Inflammatory macrophage treated with lipopolysaccharide for 1 hour (primary cell): Measurements from ENCODE around the gene TAOK2.

Source experiments
- DNase-seq, 2 donors: peaks; one replicate each; pipeline ENCODE4 v3.0.0-alpha.2; 2020 to 2022

Gene TAOK2

DNA sequence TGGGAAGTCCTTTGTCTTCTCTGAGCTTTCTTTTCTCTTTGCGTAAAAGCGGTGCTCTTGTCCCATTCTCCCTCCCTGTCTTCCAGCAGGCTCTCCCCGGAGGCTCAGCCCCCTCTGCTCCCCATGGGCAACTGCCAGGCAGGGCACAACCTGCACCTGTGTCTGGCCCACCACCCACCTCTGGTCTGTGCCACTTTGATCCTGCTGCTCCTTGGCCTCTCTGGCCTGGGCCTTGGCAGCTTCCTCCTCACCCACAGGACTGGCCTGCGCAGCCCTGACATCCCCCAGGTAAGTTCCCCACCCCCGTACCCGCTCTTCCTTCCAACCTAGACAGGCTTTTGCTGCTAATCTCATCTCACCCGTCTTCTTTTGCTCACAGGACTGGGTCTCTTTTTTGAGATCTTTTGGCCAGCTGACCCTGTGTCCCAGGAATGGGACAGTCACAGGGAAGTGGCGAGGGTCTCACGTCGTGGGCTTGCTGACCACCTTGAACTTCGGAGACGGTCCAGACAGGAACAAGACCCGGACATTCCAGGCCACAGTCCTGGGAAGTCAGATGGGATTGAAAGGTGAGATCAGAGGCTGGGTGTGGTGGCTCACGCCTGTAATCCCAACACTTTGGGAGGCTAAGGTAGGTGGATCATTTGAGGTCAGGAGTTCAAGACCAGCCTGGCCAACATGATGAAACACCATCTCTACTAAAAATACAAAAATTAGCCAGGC, 10.5 kb upstream of the TAOK2 start:
- no peak for DNase-seq

GRCh38 chr16:29968205-29968604, 5.5 kb upstream of the TAOK2 start:
- no peak for DNase-seq

DNA sequence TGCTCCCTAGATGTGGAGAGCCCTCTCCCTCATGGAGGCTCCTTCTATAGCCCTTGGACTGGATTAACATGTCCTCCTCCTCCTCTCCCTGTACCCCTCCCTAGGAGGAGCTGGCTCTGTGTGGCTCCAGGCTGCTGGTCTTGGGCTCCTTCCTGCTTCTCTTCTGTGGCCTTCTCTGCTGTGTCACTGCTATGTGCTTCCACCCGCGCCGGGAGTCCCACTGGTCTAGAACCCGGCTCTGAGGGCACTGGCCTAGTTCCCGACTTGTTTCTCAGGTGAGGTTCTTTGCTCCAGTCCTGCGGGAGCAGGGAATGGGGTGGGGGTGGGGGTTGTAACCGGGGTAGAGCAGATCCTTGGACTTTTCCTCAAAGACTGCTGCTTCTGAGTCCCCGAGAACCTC, 2.4 kb upstream of the TAOK2 start:
- no peak for DNase-seq

DNA sequence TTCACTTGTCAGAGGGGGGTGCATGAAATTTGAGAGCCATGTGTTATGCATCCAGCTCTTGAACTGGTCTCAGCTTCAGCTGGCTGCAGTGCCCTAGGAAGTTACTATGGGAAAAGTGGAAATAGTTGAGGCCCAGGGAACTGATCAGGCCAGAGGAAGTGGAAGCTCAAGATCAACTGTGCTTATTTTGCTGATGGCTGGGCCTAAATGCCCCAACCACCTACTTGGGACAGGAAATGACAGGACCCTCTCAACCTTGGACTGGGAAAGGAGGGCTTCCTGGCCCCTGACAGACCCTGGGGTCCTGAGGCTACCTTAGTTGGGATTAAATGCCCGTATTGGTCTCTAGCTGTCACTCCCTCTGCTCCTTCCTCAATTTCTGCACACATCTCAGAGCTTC, 1.2 kb upstream of the TAOK2 start:
- DNase-seq = no peak

GRCh38 chr16:29972992-29973383, 680 bp upstream of the TAOK2 start:
- no peak for DNase-seq

- peak; percentile 60 to 68 for DNase-seq
These were observed 844 bp downstream of the TAOK2 start for GRCh38 chr16:29974291-29975133.

- no peak for DNase-seq
These were observed 1.5 kb downstream of the TAOK2 start for GRCh38 chr16:29975134-29975538.

- DNase-seq = no peak
These were observed 2.3 kb downstream of the TAOK2 start for GRCh38 chr16:29975811-29976511.

DNA sequence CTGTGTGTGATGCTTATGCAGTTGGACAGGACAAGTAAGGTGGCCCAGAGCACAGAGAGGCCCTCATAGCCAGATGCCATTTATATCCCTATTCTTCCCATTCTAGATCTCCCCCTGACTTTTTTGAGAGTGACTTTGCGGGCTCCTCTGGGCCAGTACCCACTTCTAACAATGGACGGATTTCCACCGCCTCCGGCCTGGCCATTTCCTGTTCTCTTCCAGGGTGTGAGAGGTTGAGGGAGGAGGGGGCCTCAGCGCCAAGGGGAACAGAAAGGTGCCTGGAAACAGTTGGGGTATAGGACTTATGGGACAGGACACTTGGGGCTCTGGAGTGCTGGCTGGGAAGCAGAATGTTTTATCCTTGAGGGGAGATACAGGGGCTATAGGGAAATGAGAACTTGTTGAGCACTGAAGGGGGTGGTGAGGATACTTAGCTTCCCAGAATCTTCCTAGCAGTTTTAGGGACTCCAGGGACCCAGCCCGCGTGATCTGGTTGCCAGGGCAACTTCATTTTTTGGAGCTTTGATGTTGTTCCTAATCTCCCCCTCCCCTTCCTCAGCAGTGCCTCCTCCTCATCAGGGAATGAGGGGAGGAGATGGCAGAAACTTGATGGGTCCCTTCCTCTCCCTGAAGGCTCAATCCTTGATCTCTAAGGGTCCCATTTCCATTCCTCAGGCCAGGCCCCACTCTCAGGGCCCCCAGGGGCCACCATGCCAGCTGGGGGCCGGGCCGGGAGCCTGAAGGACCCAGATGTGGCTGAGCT, 3.6 kb downstream of the TAOK2 start:
- no peak for DNase-seq

DNA sequence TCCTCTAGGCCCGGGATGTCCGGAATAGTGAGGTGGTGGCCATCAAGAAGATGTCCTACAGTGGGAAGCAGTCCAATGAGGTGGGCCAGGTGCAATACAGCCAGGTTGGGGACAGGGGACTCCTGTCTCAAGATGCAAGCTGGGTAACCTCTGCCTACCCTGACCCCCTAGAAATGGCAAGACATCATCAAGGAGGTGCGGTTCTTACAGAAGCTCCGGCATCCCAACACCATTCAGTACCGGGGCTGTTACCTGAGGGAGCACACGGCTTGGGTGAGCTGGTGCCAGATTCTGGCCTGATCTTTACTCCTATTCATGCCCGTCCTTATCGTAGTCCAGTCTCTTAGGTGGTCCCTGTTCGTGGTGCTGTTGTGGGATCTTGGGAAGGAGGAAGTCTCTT, 4.4 kb downstream of the TAOK2 start:
- no peak for DNase-seq

DNA sequence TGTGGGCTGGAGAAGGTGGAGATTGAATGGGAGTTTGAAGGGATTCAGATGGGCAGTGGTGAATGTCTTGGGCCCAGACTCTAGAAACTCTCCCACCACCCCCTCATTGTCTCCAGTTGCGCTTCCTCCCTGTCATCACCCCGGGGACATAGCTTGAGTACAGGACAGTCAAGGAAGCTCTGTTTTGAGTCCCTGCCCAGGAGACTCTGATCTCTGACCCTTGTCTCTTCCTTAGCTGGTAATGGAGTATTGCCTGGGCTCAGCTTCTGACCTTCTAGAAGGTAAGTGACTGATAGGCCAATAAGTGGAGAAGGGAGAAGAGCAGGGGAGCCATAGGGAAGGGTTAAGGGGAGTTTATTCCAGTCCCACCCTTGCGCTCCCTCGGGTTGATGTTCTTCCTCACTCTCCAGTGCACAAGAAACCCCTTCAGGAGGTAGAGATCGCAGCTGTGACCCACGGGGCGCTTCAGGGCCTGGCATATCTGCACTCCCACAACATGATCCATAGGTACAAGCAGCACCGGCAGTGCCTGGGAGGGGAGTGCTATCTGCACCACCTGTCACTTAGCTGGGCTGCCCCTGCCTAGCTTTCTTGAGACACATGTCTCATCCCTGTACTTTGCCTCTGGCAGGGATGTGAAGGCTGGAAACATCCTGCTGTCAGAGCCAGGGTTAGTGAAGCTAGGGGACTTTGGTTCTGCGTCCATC, 5.0 kb downstream of the TAOK2 start:
- DNase-seq = no peak

DNA sequence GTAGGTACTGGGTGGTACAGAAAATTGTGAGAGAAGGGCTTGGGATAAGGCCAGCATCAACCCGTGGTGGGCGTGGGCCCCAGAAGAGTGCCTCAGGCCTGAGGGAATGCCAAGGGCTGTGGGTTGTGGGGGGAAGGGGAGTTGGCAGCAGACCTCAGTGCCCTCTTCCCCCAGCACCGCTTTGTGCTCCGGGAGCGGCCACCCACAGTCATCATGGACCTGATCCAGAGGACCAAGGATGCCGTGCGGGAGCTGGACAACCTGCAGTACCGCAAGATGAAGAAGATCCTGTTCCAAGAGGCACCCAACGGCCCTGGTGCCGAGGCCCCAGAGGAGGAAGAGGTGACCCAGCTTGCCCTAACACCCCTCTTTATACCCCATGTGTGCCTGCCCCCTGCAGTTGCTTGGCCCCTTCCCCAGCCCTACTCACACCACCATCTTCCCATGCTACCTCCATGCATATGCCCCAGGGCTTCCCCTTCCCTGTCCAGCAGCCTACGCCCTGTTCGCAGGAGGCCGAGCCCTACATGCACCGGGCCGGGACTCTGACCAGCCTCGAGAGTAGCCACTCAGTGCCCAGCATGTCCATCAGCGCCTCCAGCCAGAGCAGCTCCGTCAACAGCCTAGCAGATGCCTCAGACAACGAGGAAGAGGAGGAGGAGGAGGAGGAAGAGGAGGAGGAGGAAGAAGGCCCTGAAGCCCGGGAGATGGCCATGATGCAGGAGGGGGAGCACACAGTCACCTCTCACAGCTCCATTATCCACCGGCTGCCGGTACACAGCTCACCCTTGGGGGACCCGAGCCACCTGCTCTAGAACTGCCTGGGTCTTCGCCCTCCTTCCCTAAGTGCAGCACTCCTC, 9.1 kb downstream of the TAOK2 start:
- DNase-seq = no peak

- DNase-seq = no peak
These were observed 9.9 kb downstream of the TAOK2 start for GRCh38 chr16:29983420-29984136.

GRCh38 chr16:29984137-29984763, 10.6 kb downstream of the TAOK2 start:
- DNase-seq = no peak

DNA sequence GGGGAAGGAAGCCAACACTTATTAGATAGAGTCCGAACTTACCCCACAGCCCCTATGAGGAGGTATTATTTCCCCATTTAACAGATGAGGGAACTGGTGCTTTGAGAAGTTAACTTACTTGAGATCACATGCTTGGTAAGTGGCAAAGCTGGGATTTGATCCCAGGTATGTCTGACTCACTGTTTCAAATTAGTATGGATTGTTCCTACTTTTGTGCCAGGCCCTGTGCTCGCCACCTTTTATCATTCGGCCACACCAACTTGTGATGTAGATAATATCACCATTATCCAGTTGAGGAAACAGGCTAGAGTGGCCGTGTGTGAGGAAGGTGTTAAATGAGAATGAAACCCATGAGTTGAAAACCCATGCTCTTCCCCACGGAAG, 11.1 kb downstream of the TAOK2 start:
- DNase-seq = no peak

DNA sequence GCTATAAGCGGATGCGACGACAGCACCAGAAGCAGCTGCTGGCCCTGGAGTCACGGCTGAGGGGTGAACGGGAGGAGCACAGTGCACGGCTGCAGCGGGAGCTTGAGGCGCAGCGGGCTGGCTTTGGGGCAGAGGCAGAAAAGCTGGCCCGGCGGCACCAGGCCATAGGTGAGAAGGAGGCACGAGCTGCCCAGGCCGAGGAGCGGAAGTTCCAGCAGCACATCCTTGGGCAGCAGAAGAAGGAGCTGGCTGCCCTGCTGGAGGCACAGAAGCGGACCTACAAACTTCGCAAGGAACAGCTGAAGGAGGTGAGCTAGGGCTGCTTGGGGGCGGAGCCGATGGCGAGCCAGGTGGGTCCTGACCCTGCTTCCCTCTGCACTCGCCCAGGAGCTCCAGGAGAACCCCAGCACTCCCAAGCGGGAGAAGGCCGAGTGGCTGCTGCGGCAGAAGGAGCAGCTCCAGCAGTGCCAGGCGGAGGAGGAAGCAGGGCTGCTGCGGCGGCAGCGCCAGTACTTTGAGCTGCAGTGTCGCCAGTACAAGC, 11.7 kb downstream of the TAOK2 start:
- no peak for DNase-seq

DNA sequence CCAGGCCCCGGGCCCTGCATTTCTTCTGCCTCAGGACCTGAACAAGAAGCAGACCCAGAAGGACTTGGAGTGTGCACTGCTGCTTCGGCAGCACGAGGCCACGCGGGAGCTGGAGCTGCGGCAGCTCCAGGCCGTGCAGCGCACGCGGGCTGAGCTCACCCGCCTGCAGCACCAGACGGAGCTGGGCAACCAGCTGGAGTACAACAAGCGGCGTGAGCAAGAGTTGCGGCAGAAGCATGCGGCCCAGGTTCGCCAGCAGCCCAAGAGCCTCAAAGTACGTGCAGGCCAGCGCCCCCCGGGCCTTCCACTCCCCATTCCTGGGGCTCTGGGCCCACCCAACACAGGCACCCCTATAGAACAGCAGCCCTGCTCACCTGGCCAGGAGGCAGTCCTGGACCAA, 12.6 kb downstream of the TAOK2 start:
- no peak for DNase-seq

DNA sequence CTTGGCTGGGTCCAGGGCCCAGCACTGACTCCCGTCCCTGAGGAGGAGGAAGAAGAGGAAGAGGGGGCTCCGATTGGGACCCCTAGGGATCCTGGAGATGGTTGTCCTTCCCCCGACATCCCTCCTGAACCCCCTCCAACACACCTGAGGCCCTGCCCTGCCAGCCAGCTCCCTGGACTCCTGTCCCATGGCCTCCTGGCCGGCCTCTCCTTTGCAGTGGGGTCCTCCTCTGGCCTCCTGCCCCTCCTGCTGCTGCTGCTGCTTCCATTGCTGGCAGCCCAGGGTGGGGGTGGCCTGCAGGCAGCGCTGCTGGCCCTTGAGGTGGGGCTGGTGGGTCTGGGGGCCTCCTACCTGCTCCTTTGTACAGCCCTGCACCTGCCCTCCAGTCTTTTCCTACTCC, 13.3 kb downstream of the TAOK2 start:
- no peak for DNase-seq

- DNase-seq = no peak
These were observed 13.9 kb downstream of the TAOK2 start for GRCh38 chr16:29987371-29988085.
